Testis (tissue), 3 donors: ENCODE data around the gene MARK4. TPM values are rescaled to one million over a fixed set of nuclear protein-coding genes. Genes with fewer than 3 reads are reported as not detected.
"Not testable (repeated sequence)": the region's sequence is repeated elsewhere in the genome, so short reads cannot be mapped to it uniquely, and the experiment has no call there.

Experiments used
- DNase-seq: peaks from one replicate; pipeline ENCODE4 v3.0.0-alpha.2; 2019
- H3K27ac ChIP-seq, 2 donors: fragments of 200-600 bp; sonication (generic); one replicate each; pipeline ENCODE4 v1.5.1; 2019
- H3K27me3 ChIP-seq: fragments of 200-600 bp; sonication (generic); one replicate; pipeline ENCODE4 v1.5.1; 2019
- H3K36me3 ChIP-seq: fragments of 200-600 bp; sonication (generic); one replicate; pipeline ENCODE4 v1.5.1; 2017; ENCODE audit warnings: low read depth; ENCODE audit errors: missing control alignments
- H3K4me1 ChIP-seq: fragments of 200-600 bp; sonication (generic); one replicate; pipeline ENCODE4 v1.5.1; 2019
- H3K4me3 ChIP-seq, 2 donors: fragments of 200-600 bp; sonication (generic); one replicate each; pipeline ENCODE4 v1.5.1; 2017 to 2019
- H3K9me3 ChIP-seq: fragments of 200-600 bp; sonication (generic); one replicate; pipeline ENCODE4 v1.5.1; 2017
- CTCF ChIP-seq, 3 experiments: fragments of 450-650 bp in 2 of 3; fragments of 200-600 bp in 1 of 3; sonication (generic) in 1 of 3; IDR thresholded peaks; one replicate each; pipeline ENCODE4 v1.5.1; 2016 to 2019; ENCODE audit warnings: antibody characterized with exemption in 3 of 3, mild to moderate bottlenecking in 2 of 3, moderate library complexity in 1 of 3
- POLR2A ChIP-seq: fragments of 450-650 bp; IDR thresholded peaks from one replicate; pipeline ENCODE4 v1.6.1; 2017; ENCODE audit warnings: antibody characterized with exemption, mild to moderate bottlenecking, moderate library complexity
- WGBS, 2 donors: methylation state at CpG; one replicate each; pipeline ENCODE4 v1.1.5; 2018; 5-methylcytosine and 5-hydroxymethylcytosine counted together
- intact Hi-C: fragments of 100-400 bp; cut with DNase I; formaldehyde crosslinking; loops from one replicate; pipeline ENCODE4 v1.15.1; 2023; ENCODE audit warnings: low total_unique reads
- polyA plus RNA-seq: library from polyadenylated mRNA; stranded (reverse); fragments of 350-450 nt; fragmentation: Illumina TruSeq; extraction: RNeasy Lipid Tissue Mini Kit (QIAGEN cat#74804); gene quantifications from one replicate; pipeline ENCODE4 v1.2.3, GENCODE V29; 2014; ENCODE audit warnings: low read depth, low replicate concordance; ENCODE audit not compliant: insufficient read depth
- total RNA-seq, 2 donors: library from RNA; depleted of rRNA; stranded (reverse); fragments of >200 nt; gene quantifications; one replicate each; pipeline ENCODE4 v1.2.3, GENCODE V29; 2016

The MARK4 gene
- total and polyA plus RNA-seq, 3 donors from 2014 or later: 114 to 200 (median 197) TPM

GRCh38 chr19:45305421-45305820 lies 54.4 kb downstream of the MARK4 start:
- no peak overlapping the region for H3K27ac ChIP-seq
- TF ChIP-seq CTCF (IDR thresholded peaks at IDR 0.05): no peak
- TF ChIP-seq POLR2A: no peak
- H3K4me3 ChIP-seq: no peak overlapping the region
- DNase-seq: no peak
- no peaks in the 10 kb centered on the region for H3K9me3 ChIP-seq
- no peaks in the 10 kb centered on the region for H3K36me3 ChIP-seq
- intact Hi-C loops: no loop called here
- 26% methylated on average over 5 of the region's 5 CpGs for WGBS, 2 donors
- H3K27me3 ChIP-seq: no peaks in the 10 kb centered on the region
- H3K4me1 ChIP-seq: peaks cover 3% of the 10 kb centered on the region

DNA sequence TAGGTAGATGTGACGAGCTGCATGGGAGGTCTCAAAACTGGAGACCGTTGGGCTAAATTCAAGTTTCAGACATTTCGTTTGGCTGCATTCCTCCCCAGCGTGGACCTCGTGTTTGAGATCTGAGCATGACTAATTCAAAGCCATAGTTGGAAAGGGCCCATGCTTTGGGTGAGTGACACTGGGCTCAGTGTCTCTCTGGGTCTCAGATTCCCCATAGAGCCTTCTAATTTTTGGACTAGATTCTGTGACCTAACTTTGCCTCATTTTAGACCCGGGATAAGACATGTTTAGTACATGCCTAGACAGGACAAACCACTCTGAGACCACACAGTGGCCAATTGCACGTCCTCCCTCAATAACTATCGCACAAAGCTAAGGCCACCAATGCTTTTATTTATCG lies 55.0 kb downstream of the MARK4 start:
- Histone ChIP-seq H3K36me3 (no peaks in the 10 kb centered on the region), H3K4me1 (peaks cover 3% of the 10 kb centered on the region), H3K27me3 (no peaks in the 10 kb centered on the region), H3K4me3 (no peak overlapping the region), H3K27ac (no peak overlapping the region), H3K9me3 (no peaks in the 10 kb centered on the region)
- TF ChIP-seq CTCF (IDR thresholded peaks at IDR 0.05): no peak
- TF ChIP-seq POLR2A: no peak
- no peak for DNase-seq
- 34 to 46% methylated on average over 9 of the region's 9 CpGs for WGBS, 2 donors
- intact Hi-C loops: no loop called here

DNA sequence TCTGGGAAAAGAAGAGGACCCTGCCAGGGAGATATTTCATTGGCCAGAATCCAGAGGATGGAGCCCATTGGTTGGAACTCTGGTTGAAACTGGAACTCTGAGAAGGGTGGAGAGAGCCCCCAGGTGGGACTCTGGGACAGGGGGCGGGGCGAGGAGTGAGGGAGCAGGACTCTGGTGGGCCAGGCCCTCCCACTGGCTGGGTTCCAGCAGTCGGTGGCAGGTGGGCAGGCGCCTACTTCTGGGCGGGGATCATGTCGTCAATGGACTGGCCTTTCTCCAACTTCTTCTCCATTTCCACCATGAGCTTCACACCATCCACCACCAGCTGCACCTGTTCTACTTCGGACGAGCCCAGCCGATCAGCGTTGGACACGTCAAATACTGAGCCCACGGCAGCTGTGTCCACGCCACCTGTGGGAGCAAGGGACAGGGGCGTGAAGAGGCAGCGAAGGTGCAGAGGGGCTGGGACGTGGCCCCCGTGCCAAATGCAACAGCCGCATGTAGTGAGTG lies 55.5 kb downstream of the MARK4 start:
- Histone ChIP-seq H3K4me3 (no peak overlapping the region), H3K9me3 (no peaks in the 10 kb centered on the region), H3K27ac (no peak overlapping the region), H3K36me3 (no peaks in the 10 kb centered on the region), H3K27me3 (no peaks in the 10 kb centered on the region), H3K4me1 (peaks cover 3% of the 10 kb centered on the region)
- intact Hi-C loops: no loop called here
- DNase-seq: no peak
- TF ChIP-seq POLR2A (no peak), CTCF (IDR thresholded peaks at IDR 0.05) (no peak)
- 60 to 65% methylated on average over 18 of the region's 18 CpGs for WGBS, 2 donors

DNA sequence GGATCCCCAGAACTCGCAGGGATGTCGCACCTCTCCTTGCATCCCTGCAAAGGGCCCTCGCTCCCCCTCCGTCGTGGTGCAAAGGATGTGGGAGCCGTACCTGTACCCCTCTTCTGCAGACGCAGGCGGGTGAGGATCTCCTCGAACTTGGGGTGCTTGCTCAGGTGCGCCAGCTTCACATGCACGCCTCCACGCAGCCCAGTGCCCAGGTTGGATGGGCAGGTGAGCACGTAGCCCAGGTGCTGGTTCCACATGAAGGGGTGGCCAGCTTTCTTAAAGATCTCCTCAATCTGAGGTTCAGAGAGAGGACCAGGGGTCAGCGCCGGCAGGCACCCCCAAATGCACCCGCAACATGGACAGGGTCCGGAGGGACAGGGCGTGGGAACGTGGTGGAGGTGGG lies 56.3 kb downstream of the MARK4 start:
- Histone ChIP-seq H3K4me1 (peaks cover 3% of the 10 kb centered on the region), H3K4me3 (no peak overlapping the region), H3K27me3 (no peaks in the 10 kb centered on the region), H3K27ac (no peak overlapping the region), H3K9me3 (no peaks in the 10 kb centered on the region), H3K36me3 (no peaks in the 10 kb centered on the region)
- DNase-seq: no peak
- 58 to 69% methylated on average over 16 to 19 of the region's 19 CpGs for WGBS, 2 donors
- TF ChIP-seq POLR2A: no peak
- no peak for TF ChIP-seq CTCF (IDR thresholded peaks at IDR 0.05)
- intact Hi-C loops: no loop called here

DNA sequence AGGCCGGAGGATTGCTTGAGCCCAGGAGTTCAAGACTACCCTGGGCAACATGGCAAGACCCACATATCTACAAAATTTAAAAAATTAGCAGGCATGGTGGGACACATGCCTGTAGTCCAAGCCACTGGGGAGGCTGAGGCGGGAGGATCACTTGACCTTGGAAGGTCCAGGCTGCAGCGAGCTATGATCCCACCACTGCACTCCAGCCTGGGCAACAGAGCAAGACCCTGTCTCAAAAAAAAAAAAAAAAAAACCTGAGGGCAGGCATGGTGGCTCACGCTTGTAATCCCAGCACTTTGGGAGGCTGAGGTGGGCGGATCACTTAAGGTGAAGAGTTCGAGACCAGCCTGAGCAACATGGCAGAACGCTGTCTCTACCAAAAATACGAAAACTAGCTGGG lies 58.3 kb downstream of the MARK4 start:
- 83 to 91% methylated on average over 8 of the region's 8 CpGs for WGBS, 2 donors
- H3K4me3 ChIP-seq, H3K4me1 ChIP-seq, DNase-seq, intact Hi-C loops, H3K27ac ChIP-seq, H3K27me3 ChIP-seq, H3K9me3 ChIP-seq, H3K36me3 ChIP-seq: not testable (repeated sequence)
